Measurements from ENCODE around the gene OTOF. TPM values are rescaled to one million over a fixed set of nuclear protein-coding genes. Genes with fewer than 3 reads are reported as not detected.

The OTOF gene
- polyA plus RNA-seq, 2 of the 4 experiments (the other 2 are of a cell fraction) = 0.05 to 0.22 TPM

DNA sequence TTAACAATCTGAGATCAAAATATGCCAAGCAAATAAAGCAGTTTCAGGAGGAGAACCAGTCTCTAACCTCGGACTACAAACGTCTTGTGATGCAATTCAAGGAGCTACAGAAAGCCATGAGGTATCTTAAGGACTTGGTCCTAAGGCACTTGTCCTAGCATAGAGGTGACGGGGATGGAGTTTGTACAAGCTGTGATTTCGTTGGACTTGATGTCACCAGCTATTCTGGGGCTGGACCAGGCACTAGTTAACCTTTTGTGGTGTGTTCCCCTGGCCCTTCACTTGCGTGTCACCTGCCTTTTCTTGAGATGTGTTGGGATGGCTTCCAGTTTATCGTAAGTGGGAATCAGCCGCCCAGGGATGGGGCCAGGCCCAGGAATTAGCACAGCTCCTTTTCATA, 33.7 kb downstream of the OTOF start (continued):
- TF ChIP-seq, protein P1, sequence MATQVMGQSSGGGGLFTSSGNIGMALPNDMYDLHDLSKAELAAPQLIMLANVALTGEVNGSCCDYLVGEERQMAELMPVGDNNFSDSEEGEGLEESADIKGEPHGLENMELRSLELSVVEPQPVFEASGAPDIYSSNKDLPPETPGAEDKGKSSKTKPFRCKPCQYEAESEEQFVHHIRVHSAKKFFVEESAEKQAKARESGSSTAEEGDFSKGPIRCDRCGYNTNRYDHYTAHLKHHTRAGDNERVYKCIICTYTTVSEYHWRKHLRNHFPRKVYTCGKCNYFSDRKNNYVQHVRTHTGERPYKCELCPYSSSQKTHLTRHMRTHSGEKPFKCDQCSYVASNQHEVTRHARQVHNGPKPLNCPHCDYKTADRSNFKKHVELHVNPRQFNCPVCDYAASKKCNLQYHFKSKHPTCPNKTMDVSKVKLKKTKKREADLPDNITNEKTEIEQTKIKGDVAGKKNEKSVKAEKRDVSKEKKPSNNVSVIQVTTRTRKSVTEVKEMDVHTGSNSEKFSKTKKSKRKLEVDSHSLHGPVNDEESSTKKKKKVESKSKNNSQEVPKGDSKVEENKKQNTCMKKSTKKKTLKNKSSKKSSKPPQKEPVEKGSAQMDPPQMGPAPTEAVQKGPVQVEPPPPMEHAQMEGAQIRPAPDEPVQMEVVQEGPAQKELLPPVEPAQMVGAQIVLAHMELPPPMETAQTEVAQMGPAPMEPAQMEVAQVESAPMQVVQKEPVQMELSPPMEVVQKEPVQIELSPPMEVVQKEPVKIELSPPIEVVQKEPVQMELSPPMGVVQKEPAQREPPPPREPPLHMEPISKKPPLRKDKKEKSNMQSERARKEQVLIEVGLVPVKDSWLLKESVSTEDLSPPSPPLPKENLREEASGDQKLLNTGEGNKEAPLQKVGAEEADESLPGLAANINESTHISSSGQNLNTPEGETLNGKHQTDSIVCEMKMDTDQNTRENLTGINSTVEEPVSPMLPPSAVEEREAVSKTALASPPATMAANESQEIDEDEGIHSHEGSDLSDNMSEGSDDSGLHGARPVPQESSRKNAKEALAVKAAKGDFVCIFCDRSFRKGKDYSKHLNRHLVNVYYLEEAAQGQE (IDR thresholded peaks at IDR 0.05) = no peak
- TF ChIP-seq RARB (CRISPR knock-in tag; IDR thresholded peaks at IDR 0.05) (no peak), HOXB5 (CRISPR knock-in tag; IDR thresholded peaks at IDR 0.05) (no peak)

DNA sequence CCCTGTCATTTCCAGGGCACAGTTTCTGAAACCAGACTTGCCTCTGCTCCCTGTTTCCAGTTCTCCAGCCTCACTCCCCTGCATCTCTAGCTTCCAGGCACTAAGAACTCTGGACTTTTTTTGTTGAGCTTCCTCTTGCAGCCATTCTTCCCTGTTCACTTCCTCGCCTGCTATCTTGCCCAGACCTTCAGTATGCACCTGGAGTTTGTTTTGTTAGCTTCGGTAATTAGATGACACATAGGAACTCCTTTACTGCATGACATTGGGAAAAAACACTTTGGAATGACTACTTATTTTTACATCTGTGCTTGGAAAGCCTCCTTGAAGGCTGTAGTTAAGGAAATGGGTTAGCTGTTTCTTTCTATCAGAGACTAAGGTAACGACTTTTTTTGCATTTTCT, 35.2 kb downstream of the OTOF start:
- no peak for DNase-seq (ENCODE audit: low read depth in 1 of 2, low spot score in 1 of 2)
- no peak overlapping the region for H3K27ac ChIP-seq
- no peak for TF ChIP-seq GATA3 (IDR thresholded peaks at IDR 0.05; ENCODE audit: borderline replicate concordance)
- TF ChIP-seq JUN (IDR thresholded peaks at IDR 0.05) = no peak
- no peak for TF ChIP-seq MAFK (IDR thresholded peaks at IDR 0.05; ENCODE audit: partially characterized antibody)
- no peak for TF ChIP-seq HDAC2 (IDR thresholded peaks at IDR 0.05)
- no peak for TF ChIP-seq ZFP36 (IDR thresholded peaks at IDR 0.05; ENCODE audit: borderline replicate concordance, partially characterized antibody)
- TF ChIP-seq TFCP2L1 (CRISPR knock-in tag; IDR thresholded peaks at IDR 0.05) = no peak
- TF ChIP-seq, protein P2, sequence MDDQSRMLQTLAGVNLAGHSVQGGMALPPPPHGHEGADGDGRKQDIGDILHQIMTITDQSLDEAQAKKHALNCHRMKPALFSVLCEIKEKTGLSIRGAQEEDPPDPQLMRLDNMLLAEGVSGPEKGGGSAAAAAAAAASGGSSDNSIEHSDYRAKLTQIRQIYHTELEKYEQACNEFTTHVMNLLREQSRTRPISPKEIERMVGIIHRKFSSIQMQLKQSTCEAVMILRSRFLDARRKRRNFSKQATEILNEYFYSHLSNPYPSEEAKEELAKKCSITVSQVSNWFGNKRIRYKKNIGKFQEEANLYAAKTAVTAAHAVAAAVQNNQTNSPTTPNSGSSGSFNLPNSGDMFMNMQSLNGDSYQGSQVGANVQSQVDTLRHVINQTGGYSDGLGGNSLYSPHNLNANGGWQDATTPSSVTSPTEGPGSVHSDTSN (IDR thresholded peaks at IDR 0.05) = no peak
- TF ChIP-seq MYC (IDR thresholded peaks at IDR 0.05; ENCODE audit: borderline replicate concordance, low read length) = no peak
- no peak for TF ChIP-seq PHF8 (IDR thresholded peaks at IDR 0.05; ENCODE audit: borderline replicate concordance, low read depth)
- no peak for TF ChIP-seq ZSCAN20 (CRISPR knock-in tag; IDR thresholded peaks at IDR 0.05)
- TF ChIP-seq, protein P3, sequence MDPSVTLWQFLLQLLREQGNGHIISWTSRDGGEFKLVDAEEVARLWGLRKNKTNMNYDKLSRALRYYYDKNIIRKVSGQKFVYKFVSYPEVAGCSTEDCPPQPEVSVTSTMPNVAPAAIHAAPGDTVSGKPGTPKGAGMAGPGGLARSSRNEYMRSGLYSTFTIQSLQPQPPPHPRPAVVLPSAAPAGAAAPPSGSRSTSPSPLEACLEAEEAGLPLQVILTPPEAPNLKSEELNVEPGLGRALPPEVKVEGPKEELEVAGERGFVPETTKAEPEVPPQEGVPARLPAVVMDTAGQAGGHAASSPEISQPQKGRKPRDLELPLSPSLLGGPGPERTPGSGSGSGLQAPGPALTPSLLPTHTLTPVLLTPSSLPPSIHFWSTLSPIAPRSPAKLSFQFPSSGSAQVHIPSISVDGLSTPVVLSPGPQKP (IDR thresholded peaks at IDR 0.05; ENCODE audit: low read depth, low read length) = no peak
- TF ChIP-seq NR3C1 (IDR thresholded peaks at IDR 0.05) = no peak
- no peak for TF ChIP-seq CHD2 (IDR thresholded peaks at IDR 0.05; ENCODE audit: low read length, partially characterized antibody)
- no peak for TF ChIP-seq KDM1A (IDR thresholded peaks at IDR 0.05; ENCODE audit: low read depth)
- no peak for TF ChIP-seq CBX8 (IDR thresholded peaks at IDR 0.05)
- no peak for TF ChIP-seq CEBPB (IDR thresholded peaks at IDR 0.05)
- no peak overlapping the region for H3K4me3 ChIP-seq
- H3K4me2 ChIP-seq = no peak overlapping the region
- H3K9me3 ChIP-seq = no peaks in the 10 kb centered on the region
- ChIA-PET CTCF (interaction anchor here (1.1 to 1.7 kb wide), 2 partner anchors 30 to 60 kb away, joined by 3 to 4 read pairs; no protein-coding TSS in a partner anchor), POLR2A (no interaction called here)
- WGBS (ENCODE audit: missing lambda C conversion rate) = 62% methylated on average over 3 of the region's 3 CpGs
- no peak for ATAC-seq
- no peak for FAIRE-seq
- H3K4me1 ChIP-seq = no peaks in the 10 kb centered on the region

DNA sequence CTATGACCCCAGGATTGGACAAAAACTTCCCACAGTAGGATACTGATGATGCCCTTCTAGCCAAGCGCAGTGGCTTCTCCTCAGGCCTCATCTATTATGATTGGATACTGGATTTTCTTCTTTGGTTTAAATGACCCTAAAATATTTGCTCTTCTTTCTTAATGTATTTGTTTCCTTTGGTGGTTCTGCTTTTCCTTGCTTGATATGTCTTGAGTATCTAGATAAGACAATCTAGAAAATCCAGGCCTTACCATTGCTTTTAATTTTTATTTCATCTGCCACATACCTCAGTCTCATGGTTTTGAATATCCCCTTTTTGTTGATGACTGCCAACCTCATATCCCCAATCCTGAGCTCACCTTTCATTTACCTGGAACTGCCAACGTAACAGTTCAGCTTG, 35.6 kb downstream of the OTOF start:
- Histone ChIP-seq H3K4me3 (no peak overlapping the region), H3K4me1 (no peaks in the 10 kb centered on the region), H3K9me3 (no peaks in the 10 kb centered on the region), H3K27ac (no peak overlapping the region), H3K4me2 (no peak overlapping the region)
- no peak for TF ChIP-seq EHMT2 (IDR thresholded peaks at IDR 0.05; ENCODE audit: low read depth)
- TF ChIP-seq, protein P4, sequence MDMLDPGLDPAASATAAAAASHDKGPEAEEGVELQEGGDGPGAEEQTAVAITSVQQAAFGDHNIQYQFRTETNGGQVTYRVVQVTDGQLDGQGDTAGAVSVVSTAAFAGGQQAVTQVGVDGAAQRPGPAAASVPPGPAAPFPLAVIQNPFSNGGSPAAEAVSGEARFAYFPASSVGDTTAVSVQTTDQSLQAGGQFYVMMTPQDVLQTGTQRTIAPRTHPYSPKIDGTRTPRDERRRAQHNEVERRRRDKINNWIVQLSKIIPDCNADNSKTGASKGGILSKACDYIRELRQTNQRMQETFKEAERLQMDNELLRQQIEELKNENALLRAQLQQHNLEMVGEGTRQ (IDR thresholded peaks at IDR 0.05) = no peak
- no peak for TF ChIP-seq RAD21 (conservative IDR thresholded peaks at IDR 0.05 in 1 of 2, IDR thresholded peaks at IDR 0.05 in 1 of 2)
- DNase-seq (ENCODE audit: low read depth in 1 of 2, low spot score in 1 of 2) (no peak), ATAC-seq (no peak), FAIRE-seq (no peak)
- WGBS (ENCODE audit: missing lambda C conversion rate) = 82% methylated on average over 2 of the region's 2 CpGs
- ChIA-PET CTCF (interaction anchor here (1.1 to 1.8 kb wide), 3 partner anchors 30 to 136 kb away, joined by 3 to 4 read pairs (median 4); no protein-coding TSS in a partner anchor), POLR2A (no interaction called here)

All from A549 (cell line).